Measurements from ENCODE around the gene LRRFIP2.

Gene LRRFIP2

GRCh38 chr3:37114251-37115145 lies 59.9 kb downstream of the LRRFIP2 start:
- DNase-seq: no peak

GRCh38 chr3:37112987-37113386 lies 61.4 kb downstream of the LRRFIP2 start:
- DNase-seq: no peak

GRCh38 chr3:37111199-37111598 lies 63.2 kb downstream of the LRRFIP2 start:
- DNase-seq: no peak

DNA sequence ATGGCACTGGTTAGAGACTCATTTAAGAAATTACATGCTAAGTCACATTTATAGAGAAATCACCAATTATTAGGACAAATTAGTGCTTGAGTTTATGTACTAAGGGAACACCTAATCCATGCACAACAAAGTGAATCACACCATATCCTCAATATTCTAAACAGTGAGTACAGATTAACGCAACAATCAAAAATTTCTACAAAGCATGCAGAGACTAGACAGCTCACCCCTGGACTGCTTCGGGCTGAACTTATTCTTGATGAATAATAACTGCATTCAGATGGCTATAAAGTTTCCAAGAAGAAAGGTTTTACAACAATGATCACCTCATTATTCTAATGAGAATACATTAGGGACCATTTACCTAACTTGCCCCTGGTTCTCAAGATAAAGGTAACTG lies 66.5 kb downstream of the LRRFIP2 start:
- DNase-seq: no peak

DNA sequence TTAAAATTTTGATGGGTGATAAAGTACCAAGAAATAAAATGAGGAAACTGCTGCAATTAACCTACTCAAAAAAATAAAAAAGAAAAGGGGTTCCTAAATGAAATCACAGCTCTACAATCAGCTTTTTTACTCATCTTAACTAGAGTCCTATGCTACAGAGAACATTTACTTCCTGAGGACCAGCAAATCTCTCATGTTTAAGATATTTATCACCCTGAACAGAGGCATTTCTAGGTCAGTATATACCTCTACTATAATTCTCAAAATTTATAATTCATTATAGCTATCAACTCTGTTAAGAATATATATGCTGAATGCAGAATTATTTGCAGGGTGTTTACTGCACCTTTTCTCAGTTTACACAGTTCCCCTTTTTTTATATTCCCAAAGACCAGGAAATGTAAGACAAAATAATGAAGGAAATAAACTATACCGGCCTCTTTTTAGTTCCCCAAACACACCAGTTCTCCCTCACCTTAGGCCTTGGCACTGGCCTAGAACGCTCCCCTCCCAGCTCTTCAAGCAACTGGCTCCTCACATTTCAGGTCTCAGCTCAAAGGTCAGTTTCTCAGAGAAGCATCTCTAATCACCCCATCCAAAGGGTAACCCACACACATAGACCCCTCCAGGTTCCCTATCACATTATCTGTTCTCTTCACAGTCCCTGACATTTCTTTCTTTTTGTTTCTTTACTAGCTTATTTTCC lies 71.1 kb downstream of the LRRFIP2 start:
- no peak for DNase-seq

GRCh38 chr3:37100411-37100810 lies 74.0 kb downstream of the LRRFIP2 start:
- no peak for DNase-seq

DNA sequence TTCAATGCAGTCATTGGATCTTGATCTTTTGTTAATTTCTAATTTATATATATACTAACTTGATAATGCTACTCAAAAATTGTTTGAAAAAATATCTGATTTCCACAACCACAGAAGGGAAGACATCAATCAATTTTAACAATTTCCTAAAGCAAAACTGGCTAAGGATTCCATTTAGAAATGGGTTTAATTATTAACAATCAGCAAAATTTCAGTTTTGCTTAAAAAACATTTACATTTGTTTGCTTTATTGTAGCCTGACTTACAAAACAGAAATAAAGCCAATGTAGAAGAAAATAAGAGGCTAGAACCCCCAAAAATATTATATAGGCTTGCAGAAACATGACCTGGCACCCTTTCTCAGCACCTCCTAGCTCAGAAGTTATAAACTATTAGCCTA lies 74.9 kb downstream of the LRRFIP2 start:
- no peak for DNase-seq

- no peak for DNase-seq
Measured at GRCh38 chr3:37098884-37099283, 75.5 kb downstream of the LRRFIP2 start.

DNA sequence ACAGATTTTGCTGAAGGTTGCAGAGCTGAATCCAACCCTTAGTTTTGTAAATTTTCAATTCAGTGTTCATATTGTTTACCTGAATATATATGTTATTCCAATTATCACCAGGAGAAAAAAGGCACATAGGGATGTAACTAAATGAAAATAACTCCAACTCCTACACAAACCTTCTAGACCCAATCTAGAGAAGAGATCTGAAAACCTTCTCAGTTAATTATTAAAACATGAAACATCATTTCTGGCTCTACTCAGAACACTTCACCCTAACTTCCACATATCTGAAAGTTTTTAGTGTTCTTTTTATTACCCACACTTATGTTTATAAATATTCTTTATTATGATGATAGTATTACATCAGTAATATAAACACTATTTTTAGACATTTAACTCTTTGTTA lies 76.6 kb downstream of the LRRFIP2 start:
- DNase-seq: no peak

- DNase-seq: no peak
Measured at GRCh38 chr3:37096975-37097374, 77.4 kb downstream of the LRRFIP2 start.

- no peak for DNase-seq
Measured at GRCh38 chr3:37096288-37096687, 78.1 kb downstream of the LRRFIP2 start.

- DNase-seq: no peak
Measured at GRCh38 chr3:37094636-37095035, 79.7 kb downstream of the LRRFIP2 start.

GRCh38 chr3:37093481-37093880 lies 80.9 kb downstream of the LRRFIP2 start:
- no peak for DNase-seq

DNA sequence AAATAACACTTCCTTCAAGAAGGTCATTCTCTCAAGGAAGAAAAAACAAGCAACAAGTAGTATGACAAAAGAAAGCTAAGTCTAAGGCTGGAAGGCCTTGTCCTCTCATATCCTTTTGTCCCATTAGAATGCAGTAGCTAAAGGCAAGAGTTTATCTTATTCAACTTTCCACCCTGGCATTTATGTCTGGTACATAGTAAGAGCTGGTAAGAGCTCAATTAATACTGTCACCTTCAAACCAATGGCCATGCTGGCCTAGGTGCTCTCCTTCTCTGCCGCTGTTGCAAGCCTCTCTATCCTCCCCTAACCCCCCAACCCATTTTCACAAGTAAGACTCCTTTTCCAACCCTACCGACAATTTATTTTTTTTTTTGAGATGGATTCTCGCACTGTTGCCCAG lies 81.9 kb downstream of the LRRFIP2 start:
- DNase-seq: no peak

DNA sequence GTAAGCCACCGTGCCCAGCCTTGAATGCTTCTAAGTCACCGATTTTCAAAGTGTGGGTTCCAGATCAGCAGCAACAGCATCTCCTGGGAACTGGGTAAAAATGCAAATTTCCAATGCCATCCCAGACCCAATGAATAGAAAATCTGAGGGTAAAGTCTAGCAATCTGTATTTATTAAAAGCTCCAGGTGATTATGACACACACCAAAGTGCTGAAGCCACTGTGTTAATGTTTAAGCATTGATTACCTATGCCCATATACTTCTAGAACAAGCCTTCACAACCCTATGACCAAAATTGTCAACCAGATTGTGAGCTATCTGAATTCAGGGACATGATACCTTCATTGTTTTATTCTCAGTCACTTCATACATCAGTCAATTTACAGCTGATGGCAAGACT lies 86.5 kb downstream of the LRRFIP2 start:
- no peak for DNase-seq

GRCh38 chr3:37086918-37087317 lies 87.5 kb downstream of the LRRFIP2 start:
- no peak for DNase-seq

DNA sequence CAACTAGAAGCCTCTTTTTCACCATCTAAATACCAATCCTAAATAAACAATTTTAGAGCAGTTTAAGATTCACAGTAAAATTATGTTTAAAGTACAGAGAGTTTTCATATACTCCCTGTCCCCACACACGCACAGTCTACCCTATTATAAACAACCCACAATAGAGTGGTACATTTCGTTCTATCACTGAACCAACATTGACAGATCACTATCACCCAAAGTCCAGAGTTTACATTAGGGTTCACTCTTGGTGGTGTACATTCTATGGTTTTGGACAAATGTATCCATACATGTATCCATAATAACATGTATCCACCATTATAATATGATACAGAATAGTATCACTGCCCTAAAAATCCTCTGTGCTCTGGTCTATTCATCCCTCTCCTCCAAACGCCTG lies 92.1 kb downstream of the LRRFIP2 start:
- DNase-seq: no peak

DNA sequence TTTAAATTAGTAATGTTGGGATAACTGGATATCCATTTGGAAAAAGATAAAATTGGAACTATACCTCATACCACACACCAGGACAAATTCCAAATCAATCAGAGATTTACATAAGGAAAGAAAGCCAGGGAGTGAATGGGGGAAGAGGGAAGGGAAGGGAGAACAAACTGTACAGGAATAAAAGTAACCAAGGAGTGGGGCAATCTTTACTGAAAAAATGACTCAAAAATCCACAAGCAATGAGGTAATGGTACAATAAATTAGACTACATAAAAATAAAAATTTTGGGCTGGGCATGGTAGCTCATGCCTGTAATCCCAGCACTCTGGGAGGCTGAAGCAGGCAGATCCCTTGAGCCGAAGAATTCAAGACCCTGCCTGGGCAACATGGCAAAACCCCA lies 98.4 kb downstream of the LRRFIP2 start:
- DNase-seq: no peak

- DNase-seq: no peak
Measured at GRCh38 chr3:37074178-37074577, 100.2 kb downstream of the LRRFIP2 start.

DNA sequence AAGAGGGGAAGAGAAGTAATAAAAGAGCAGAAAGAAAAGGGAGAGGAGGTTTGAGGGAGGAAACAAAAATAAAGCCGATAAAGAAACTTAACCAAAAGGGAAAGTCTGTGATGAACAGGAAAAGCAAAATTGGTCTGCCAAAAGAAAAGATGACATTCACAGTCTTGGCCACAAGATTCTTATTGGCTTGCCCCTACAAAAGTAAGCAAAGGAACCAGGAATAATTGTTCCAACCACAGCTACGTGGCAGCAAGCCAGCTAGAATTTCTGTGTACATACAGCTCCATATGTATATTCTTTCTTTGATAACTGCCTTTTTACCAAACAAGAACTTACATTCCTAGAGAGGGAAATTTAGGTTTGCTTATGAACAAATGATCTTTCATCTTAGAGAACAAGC lies 101.5 kb downstream of the LRRFIP2 start:
- DNase-seq: no peak

- DNase-seq: no peak
Measured at GRCh38 chr3:37071921-37072320, 102.5 kb downstream of the LRRFIP2 start.

DNA sequence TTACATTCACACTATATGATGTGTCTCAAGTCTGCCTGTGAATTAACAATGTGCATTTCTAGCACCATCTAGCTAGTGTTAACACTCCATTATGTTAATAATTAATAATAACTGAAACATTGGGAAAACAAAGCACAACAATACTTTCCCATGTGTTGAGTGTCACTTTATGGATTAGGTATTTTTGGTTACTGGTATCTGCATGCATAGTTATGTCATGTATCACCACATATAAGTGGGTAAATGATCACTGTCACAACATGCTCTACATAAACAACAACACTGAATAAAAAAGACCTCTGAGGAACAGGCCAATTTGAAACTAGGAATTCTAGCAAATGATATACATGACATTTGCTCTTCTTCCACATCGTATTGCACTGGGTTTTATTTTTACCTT lies 106.4 kb downstream of the LRRFIP2 start:
- DNase-seq: no peak

- no peak for DNase-seq
Measured at GRCh38 chr3:37067577-37067976, 106.8 kb downstream of the LRRFIP2 start.

DNA sequence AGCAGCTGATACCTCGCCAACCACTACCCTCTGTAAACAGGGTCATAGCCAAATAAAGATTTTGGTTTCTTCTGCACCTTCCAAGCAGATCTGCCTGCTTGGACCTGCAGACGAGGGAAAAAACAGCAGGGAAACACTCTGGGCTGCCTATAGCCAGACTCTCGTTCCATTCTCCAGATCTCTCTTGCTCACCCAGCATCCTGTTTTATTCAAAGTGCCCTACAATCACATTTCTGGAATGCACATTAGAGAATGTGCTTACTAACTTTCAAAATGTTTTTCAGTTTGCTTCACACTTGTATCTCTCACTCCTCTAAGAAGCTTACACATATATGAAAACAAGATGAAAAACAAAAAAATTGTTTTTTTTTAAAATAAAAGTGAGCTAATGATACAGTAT lies 109.6 kb downstream of the LRRFIP2 start:
- no peak for DNase-seq

All from NCI-H774 (cell line).